Mucosa of gallbladder (tissue), 1 donor: ENCODE measurements around the gene LIPC. TPM values are rescaled to one million over a fixed set of nuclear protein-coding genes. Genes with fewer than 3 reads are reported as not detected.

ENCODE experiments used
- DNase-seq: peaks from one replicate; pipeline ENCODE4 v3.0.0-alpha.2; 2020; ENCODE audit warnings: low spot score
- total RNA-seq: library from RNA; stranded (reverse); gene quantifications from one replicate; pipeline ENCODE4 v1.2.1, GENCODE V29; 2021
- donor health status: DM: no; HTN: no; CAD: no.

LIPC gene
- total RNA-seq, 1 donor from 2014 or later, result 0.58 TPM

GRCh38 chr15:58517682-58518525 is 86.1 kb downstream of the LIPC start:
- no peak for DNase-seq

GRCh38 chr15:58518626-58519025 is 86.8 kb downstream of the LIPC start:
- no peak for DNase-seq

- DNase-seq, result no peak
Observed at GRCh38 chr15:58519516-58519915, 87.7 kb downstream of the LIPC start.

- DNase-seq, result no peak
Observed at GRCh38 chr15:58520464-58520863, 88.7 kb downstream of the LIPC start.

- no peak for DNase-seq
Observed at GRCh38 chr15:58520936-58521292, 89.1 kb downstream of the LIPC start.

DNA sequence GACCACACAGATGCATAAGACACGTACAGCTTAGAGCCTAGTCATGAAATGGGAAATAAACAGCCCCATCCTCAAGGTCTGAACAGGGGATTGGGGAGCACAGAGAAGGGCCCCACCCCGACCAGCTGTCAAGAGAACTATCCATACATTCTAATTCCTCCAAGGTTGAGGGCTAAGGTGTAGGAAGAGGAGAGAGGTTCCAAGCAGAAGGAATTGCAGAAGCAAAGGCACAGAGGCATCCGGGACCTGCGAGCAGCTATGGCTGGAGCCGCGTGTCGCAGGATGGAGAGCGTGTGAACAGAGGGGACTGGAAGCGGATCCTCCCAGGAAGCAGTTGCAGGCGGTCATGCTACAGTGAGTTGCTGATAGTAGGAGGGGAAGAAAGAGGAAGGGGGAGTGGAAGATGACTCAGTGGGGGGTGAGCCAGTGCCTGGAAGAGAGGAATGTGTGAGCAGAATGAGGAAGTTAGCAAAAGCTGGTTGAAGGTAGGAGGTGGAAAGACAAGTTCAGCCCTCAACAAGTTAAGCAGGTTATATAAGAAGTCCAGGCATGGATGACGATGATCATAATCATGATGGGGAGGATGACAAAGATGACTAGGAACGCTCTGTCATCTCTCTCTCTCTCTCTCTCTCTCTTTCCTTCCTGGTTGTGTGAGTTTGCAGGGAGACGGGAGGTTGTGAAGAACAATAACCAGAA is 89.7 kb downstream of the LIPC start:
- peak; percentile 75 for DNase-seq

GRCh38 chr15:58522391-58522790 is 90.6 kb downstream of the LIPC start:
- no peak for DNase-seq

GRCh38 chr15:58522865-58523264 is 91.1 kb downstream of the LIPC start:
- DNase-seq, result no peak

DNA sequence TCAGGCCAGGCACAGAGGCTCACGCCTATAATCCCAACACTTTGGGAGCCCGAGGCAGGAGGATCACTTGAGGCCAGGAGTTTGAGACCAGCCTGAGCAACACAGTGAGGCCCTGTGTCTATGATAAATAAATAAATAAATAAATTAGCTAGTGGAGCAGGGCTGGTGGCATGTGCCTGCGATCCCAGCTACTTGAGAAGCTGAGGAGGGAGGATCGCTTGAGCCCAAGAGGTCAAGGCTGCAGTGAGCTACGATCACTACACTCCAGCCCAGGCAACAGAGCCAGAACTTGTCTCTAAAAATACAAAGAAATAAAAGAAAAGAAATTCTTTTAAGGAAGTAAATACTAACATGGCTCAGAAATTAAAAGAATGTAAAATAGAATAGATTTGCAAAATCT is 91.8 kb downstream of the LIPC start:
- DNase-seq, result no peak

GRCh38 chr15:58524247-58524646 is 92.5 kb downstream of the LIPC start:
- no peak for DNase-seq

- DNase-seq, result no peak
Observed at GRCh38 chr15:58525991-58526421, 94.2 kb downstream of the LIPC start.

- no peak for DNase-seq
Observed at GRCh38 chr15:58526647-58527192, 94.9 kb downstream of the LIPC start.

GRCh38 chr15:58527573-58528187 is 95.9 kb downstream of the LIPC start:
- DNase-seq, result no peak

- DNase-seq, result peak; percentile 73
Observed at GRCh38 chr15:58528188-58528870, 96.5 kb downstream of the LIPC start.

DNA sequence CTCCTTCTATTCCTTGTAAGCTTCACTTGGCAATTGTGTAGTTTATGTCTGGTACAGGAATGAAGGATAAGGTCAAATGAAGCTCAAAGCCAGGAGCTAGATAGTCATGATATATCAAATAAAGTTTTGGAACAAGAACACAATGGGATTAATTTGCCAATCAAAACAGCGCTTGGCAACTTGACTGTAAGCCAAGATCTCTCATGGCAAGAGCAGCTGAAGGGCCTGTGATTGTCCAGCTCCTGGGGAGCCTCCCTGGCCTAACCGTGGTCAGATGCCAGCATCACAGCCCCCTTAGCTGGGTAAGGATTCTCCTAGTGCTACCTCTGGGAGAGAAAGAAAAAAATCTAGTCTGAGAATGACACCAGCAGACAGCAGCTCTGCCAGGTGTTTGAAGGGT is 97.2 kb downstream of the LIPC start:
- DNase-seq, result no peak

- DNase-seq, result no peak
Observed at GRCh38 chr15:58530056-58530590, 98.3 kb downstream of the LIPC start.

GRCh38 chr15:58532126-58532525 is 100.3 kb downstream of the LIPC start:
- no peak for DNase-seq

DNA sequence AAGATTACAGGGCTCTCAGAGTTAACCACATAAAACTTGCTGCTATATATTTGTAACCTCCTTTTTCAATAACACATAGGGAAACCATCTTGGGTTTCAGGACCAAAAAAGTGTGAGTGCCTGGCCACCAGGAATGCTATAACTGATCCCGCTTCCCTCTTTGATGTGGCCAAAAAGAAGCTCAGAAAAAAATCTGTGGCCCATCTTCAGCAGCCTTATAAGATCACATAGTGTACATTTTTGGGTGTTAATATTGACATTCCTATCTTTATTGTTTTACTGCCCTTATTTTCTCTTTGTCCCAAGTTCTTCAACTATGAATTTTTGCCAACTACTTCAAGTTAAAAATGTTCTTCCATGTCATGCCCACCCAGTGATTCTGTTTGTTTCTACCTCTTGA is 102.8 kb downstream of the LIPC start:
- DNase-seq, result no peak

- DNase-seq, result no peak
Observed at GRCh38 chr15:58535337-58535736, 103.5 kb downstream of the LIPC start.

GRCh38 chr15:58535894-58536293 is 104.1 kb downstream of the LIPC start:
- no peak for DNase-seq

DNA sequence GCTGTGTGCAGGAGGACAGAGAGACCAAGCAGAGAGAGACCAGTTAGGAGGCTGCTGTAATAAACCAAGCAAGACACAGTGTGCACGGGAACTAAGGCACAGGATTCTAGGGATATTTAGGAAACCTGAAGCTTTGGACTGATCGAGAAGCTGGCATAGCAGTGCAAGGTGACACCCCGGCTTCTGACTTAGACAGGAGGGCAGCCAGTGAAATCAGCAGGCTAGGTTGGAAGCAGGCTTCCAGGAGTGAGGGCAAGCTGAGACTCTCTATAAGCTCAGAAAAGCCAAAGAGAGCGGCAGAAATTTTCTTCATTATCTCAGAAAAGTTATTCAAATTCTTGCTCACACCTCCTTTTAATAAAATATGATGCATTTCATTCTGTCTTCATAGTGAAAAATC is 104.6 kb downstream of the LIPC start:
- DNase-seq, result no peak

GRCh38 chr15:58537033-58537432 is 105.2 kb downstream of the LIPC start:
- no peak for DNase-seq
